Measurements from ENCODE around the gene TAS1R2.
"Not testable (repeated sequence)": the region's sequence is repeated elsewhere in the genome, so short reads cannot be mapped to it uniquely, and the experiment has no call there.

Gene TAS1R2

DNA sequence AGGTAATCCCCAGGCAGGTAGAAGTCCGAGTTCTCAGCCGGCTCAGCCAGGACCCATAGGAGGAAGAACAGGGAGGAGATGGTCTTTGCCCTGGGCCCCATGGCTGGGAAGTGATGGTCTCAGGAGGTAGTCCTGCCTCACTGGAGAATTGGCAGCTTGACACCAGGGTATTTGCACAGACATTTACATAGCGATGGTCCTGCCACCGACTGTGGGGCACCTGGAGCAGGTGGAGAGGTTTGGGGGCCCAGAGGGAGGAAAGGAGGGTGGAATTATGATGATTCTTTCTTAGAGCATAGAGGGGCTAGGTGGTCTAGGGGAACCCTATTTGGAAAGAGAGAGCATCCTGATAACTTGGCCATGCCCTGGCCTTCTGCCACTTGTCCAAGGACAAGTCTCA lies at the start of gene TAS1R2:
Gene TAS1R2 (minus strand): TSS at position 101 of the 400 bp plus-strand sequence. CDS start 0 bp downstream, at position 101.
- DNase-seq (ENCODE audit: low read depth), result no peak

GRCh38 chr1:18907917-18908845 lies 48.7 kb upstream of the TAS1R2 start:
- DNase-seq (ENCODE audit: low read depth), result no peak

DNA sequence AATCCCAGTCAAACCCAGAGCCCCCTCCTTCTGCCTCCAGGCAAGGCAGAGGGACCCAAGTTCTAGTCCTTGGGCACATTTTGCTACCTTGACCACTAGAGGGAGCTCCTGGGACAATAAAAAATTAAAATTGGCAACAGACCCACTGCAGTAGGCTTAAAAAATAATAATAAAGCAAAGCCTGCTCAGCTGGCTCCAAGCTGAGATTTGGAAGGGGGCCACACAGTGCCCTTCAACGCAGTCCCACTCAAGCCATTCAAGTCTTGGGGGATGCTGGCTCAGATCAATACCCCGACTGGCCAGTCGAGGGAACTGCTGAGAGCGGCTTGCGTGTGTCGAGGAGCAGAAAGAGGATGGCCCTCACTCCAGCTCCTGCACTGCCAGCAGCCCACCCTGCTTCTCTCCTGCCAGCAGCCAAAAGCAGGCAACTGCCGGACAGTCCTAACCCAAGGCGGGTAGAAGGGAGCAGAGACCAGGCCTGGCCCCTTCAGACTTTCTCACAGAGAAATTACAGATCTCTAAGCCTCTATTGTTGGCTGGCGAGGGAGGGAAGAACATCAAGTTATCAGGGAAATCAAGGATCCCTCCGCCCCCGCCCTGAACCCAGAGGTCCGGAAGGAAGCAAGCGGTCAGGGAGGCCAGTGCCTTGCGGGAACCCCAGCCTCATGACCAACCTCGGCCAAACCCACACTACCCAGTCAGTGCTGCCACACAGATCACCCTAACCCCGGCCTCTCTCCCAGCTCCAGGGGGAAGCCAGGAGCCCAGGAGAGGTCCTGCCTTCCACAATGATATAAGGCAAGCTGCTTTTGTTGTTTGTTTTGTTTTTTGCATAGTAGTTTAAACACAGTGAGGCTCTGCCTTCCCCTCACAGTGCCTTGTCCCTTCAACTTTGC lies 47.8 kb upstream of the TAS1R2 start:
- DNase-seq (ENCODE audit: low read depth), result peak; percentile 52

- DNase-seq (ENCODE audit: low read depth), result no peak
These were observed 43.9 kb upstream of the TAS1R2 start for GRCh38 chr1:18903291-18903756.

DNA sequence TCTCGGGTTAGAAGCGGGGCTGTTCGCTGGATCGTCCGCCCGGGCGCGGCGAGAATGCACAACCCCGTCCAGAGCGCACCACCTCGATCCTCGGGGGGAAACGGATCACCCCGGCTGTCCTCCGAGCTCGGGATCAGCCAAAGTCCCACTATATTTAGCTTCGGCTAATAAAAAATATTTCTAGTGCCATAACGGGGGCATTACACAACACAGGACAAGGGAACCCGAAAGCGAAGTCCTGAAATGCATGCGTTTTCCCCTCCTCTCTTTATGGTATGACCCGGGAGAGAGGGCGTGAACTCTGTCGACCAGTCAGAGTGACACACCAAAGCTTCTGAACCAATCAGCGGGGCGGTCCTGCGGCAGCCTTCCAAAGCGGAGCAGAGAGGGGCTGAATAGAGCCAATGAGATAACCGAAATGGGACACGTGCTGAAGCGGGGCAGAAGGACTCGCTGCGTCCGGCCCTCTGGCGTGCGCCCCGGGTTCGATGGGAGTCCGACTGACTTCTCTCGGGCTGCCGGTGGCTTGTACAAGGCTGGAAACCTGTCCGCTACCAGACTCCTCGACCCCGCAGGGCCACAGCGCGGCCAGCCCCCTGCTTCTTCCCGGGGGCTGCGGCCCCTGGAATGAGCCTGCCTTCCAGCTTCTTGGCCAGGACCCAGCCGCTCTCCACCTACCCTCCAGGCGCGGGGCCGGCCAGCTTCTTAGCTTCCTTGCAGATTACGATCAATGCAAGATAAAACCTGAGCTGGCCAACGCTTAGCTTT lies 43.2 kb upstream of the TAS1R2 start, which contains the start of gene ALDH4A1:
Gene ALDH4A1 (minus strand): TSS at position 33 of the 768 bp plus-strand sequence. CDS start 32 bp downstream, at position 1.
- peak; percentile 88 for DNase-seq (ENCODE audit: low read depth)

DNA sequence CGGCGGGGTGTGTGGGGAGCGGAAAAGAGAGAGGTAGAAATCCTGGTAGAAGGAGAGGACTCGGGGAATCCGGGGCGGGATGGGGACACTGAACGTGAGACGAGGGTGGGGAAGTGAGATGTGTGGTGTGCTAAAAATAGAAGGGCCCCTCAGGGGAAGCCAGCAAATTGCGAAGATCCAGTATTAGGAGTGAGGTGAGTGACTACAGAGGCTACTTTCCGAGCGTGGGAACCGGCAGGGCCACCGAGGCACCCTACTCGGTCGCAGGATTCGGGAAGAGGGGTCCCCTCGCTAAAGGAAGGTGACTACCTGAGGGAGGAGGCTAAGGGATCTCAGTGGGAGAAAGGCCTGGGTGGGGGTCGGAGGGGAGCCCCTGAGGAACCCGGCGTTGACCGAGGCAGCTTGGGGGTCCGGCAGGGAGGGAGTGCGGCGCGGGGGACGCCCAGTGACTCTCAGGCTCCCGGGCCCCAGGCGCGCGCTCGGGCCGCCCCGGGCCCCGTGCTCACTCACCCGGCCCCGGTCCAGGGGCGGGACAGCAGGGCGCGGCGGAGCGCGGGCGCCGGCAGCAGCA lies 42.6 kb upstream of the TAS1R2 start:
- DNase-seq (ENCODE audit: low read depth), result no peak

DNA sequence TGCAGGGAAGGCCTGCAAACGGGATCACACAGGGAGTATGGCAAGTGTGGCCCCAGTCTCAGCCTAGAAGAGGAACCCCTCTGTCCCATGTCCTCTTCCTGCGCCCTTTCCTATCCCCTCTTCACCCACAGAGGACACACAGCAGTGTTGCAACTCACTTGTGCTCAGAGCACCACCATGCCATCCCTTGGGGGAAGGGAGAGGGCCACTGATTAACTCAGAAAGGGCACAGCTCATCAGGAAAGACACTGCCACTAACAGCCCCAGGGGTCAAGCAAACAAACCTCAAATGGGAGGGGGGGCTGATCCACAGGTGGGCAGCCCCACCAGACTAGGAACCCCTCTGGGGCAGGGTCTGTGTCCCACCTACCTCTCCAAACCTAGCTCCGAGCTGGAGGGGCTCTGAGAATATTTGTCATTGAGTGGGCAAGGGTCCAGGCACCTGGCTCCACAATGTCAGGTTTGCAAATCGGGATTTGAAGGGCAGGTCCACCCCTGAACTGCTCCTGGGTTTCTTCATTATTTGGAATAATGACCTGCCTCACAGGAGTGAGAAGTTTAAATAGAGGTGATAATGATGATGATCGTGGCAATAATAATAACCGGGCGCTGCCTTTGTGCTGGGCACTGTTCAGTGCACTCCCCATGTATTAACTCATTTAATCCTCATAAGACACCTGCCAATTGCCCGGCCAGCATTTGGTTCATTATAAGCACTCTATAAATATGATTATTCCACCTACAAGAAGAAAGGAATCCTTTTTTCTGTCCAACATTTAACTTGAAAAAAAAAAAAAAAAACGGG lies 41.9 kb upstream of the TAS1R2 start:
- DNase-seq (ENCODE audit: low read depth), result no peak

DNA sequence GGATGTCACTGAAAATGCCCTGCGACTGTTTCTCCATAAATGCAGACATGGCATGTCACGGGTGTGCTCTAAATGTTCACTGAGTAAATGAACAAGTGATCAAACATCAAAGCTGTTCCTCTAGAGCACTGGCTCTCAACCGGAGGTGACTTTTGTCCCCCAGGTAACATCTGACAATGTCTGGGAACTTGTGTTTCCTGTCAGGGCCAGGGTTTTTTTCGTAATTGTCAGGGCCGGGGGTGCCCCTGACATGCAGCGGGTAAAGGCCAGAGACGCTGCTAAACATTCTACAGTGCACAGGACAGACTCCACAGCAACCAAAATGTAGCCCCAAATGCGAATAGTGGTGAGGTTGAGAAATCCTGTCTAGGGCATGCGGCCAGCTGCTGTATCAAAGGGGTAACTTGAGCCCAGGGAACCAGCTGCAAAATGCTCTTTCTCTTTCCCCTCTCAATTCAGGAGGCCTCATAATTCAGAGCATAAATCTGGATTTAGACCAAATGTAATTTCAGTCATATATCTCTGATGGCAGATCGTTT lies 40.9 kb upstream of the TAS1R2 start:
- DNase-seq (ENCODE audit: low read depth), result no peak

DNA sequence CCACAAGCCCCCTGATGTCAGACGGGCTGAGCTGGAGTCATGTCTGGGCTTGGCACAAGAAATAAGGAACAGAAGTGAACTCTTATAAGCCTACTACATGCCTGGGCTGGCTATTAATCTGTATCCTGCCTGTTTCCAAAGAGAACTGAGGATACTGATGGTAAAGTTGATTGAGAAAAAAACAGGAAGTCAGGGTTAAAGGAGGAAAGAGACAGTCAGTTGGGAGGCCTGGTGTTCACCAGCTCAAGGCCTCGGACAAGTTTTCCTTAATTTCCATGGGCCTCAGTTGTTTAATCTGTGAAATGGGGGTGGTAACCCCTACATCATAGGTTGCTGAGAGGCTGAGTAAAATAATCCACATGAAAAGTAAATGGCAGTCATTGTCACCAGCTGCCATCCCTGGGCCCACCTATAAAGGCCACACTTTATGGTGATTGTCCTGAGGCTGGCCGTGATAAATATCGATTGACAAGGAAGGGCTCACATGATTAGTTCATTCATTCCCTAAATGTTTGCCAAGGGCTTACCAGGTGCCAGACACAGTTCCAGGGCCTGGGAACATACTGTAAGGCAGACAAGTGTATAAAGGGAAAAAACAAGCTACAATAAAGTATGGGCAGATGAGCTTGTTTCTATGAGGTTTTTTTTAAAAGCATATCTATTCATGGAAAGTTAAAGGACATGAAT lies 40.0 kb upstream of the TAS1R2 start:
- DNase-seq (ENCODE audit: low read depth), result no peak

DNA sequence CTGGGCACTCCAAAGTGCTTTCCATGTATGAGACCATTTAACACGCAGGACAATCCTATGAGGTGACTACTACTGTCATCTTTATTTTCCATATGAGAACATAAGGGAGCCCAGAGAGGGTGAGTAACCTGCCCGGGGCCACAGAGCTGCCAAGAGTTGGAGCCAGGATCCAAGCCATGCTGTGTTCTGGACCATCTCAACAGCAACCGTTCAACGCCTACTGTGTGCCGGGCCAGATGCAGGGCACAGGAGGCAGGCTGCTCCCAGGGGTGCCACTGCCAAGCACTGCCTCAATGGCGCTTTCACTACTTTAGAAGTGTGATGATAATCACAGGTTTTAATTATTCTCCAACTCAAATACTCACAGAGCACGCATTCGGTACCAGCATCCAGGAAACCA lies 39.1 kb upstream of the TAS1R2 start:
- DNase-seq (ENCODE audit: low read depth), result no peak

DNA sequence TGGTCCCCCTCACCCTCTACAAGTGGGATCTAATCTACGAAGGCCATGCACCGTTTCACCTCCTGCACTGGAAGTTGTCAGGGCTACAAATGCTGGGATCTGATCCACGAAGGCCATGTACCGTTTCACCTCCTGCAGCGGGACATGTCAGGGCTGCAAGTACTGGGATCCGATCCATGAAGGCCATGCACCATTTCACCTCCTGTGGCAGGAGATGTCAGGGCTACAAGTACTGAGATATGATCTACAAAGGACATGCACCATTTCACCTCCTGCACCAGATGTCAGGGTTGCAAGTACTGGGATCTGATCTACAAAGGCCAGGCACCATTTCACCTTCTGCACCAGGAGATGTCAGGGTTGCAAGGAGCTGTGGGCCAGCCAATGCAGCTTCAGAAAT lies 35.9 kb upstream of the TAS1R2 start:
- no peak for DNase-seq (ENCODE audit: low read depth)

GRCh38 chr1:18893120-18893519 lies 33.7 kb upstream of the TAS1R2 start:
- no peak for DNase-seq (ENCODE audit: low read depth)

GRCh38 chr1:18891858-18892257 lies 32.4 kb upstream of the TAS1R2 start:
- DNase-seq (ENCODE audit: low read depth), result not testable (repeated sequence)

- no peak for DNase-seq (ENCODE audit: low read depth)
These were observed 31.9 kb upstream of the TAS1R2 start for GRCh38 chr1:18891426-18891780.

- DNase-seq (ENCODE audit: low read depth), result no peak
These were observed 31.4 kb upstream of the TAS1R2 start for GRCh38 chr1:18890706-18891425.

- DNase-seq (ENCODE audit: low read depth), result no peak
These were observed 26.5 kb upstream of the TAS1R2 start for GRCh38 chr1:18886003-18886335.

GRCh38 chr1:18885311-18886002 lies 26.0 kb upstream of the TAS1R2 start:
- DNase-seq (ENCODE audit: low read depth), result no peak

DNA sequence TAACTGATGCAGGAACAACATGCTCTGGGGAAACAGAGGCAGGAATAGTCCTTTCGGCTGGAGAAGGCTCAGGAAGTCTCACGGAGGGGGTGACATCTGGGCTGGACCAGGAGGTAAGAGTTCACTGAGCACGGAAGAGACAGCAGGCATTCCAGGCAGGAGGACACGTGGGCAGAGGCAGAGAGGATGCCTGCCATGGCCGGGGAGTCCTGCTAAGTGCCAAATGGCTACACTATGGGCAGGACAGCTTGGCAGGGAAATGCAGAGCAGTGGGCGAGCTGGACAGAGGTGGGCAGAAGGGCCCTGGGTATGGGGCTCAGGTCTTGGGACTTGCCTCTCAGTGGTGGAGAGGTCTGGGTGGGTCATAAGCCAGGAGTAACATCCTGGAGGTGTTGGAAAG lies 25.3 kb upstream of the TAS1R2 start:
- DNase-seq (ENCODE audit: low read depth), result no peak

DNA sequence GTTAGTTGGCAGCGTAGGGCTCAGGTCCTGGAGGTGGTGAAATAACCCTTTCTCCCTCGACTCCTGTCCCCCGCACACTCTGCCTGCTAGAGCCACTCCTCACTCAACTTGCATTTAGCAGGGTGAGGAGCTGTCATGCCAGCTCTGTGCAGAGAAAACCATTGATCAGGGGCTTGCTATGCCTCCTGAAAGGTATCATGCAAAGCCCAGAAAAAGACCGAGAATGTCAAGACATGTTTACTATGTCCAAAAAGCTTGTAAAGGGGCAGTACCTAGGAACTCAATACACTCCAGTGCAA lies 24.9 kb upstream of the TAS1R2 start:
- no peak for DNase-seq (ENCODE audit: low read depth)

Measured in activated T-cell treated with anti-CD3 and anti-CD28 coated beads for 24 hours (primary cell).